ENCODE measurements around the gene PIF1.

GRCh38 chr15:64776402-64776786 lies 49.1 kb downstream of the PIF1 start:
- TF ChIP-seq RAD21 (IDR thresholded peaks at IDR 0.05; ENCODE audit: low read depth): no peak
- TF ChIP-seq REST (IDR thresholded peaks at IDR 0.05; ENCODE audit: low read depth): no peak
- no peak for TF ChIP-seq TCF12 (IDR thresholded peaks at IDR 0.05; ENCODE audit: low read depth)
- no peak for TF ChIP-seq EP300 (IDR thresholded peaks at IDR 0.05; ENCODE audit: borderline replicate concordance)

All from Ishikawa (cell line).